Endothelial cell of umbilical vein (primary cell): ENCODE results near the gene NCR2.

Experiments
- CTCF ChIP-seq, 2 donors: IDR thresholded peaks; 1 replicate in 1 of 2; 2 replicates in 1 of 2; pipeline ENCODE4 v1.5.1; 2011; ENCODE audit warnings: low read length in 2 of 2, mild to moderate bottlenecking in 2 of 2, moderate library complexity in 2 of 2, control low read depth in 1 of 2, inconsistent platforms in 1 of 2, low read depth in 1 of 2; ENCODE audit not compliant: insufficient read depth in 1 of 2; ENCODE audit errors: extremely low read depth in 1 of 2
- POLR2AphosphoS5 ChIP-seq: IDR thresholded peaks from 2 replicates; pipeline ENCODE4 v1.6.1; 2012; ENCODE audit warnings: low read depth, mild to moderate bottlenecking, control low read depth, low read length, moderate library complexity; ENCODE audit not compliant: insufficient read depth

GRCh38 chr6:41315203-41315602, 20.2 kb upstream of the NCR2 start:
- TF ChIP-seq CTCF (IDR thresholded peaks at IDR 0.05; ENCODE audit: extremely low read depth in 1 of 2, insufficient read depth in 1 of 2, low read depth in 1 of 2, low read length in 2 of 2) = no peak
- no peak for TF ChIP-seq POLR2AphosphoS5
